GM19468 (cell line): ENCODE measurements around the gene CROCC.
A peak's percentile ranks its signal among the peaks of the same experiment; 100 is the strongest.

ENCODE experiments used
- ATAC-seq: cut with Tn5 transposase; IDR thresholded peaks from one replicate; pipeline ENCODE4 v1.9.1; 2021; ENCODE audit warnings: mild to moderate bottlenecking, moderate library complexity, moderate number of reproducible peaks; ENCODE audit not compliant: unreplicated experiment; ENCODE audit errors: extremely low read depth

Gene CROCC

GRCh38 chr1:17001760-17002523, 80.2 kb downstream of the CROCC start:
- no peak for ATAC-seq

- ATAC-seq: no peak
Observed at GRCh38 chr1:17002524-17002902, 80.8 kb downstream of the CROCC start.

GRCh38 chr1:17004466-17005364, 83.0 kb downstream of the CROCC start:
- ATAC-seq: no peak

GRCh38 chr1:17005365-17005740, 83.6 kb downstream of the CROCC start:
- ATAC-seq: no peak

- no peak for ATAC-seq
Observed at GRCh38 chr1:17007121-17007520, 85.4 kb downstream of the CROCC start.

- no peak for ATAC-seq
Observed at GRCh38 chr1:17008208-17008855, 86.6 kb downstream of the CROCC start.

- ATAC-seq: no peak
Observed at GRCh38 chr1:17009706-17010105, 88.0 kb downstream of the CROCC start.

- ATAC-seq: no peak
Observed at GRCh38 chr1:17011092-17011438, 89.3 kb downstream of the CROCC start.

GRCh38 chr1:17011439-17012307, 89.9 kb downstream of the CROCC start, which contains the start of gene ATP13A2:
Gene ATP13A2, minus strand, starts transcription at chr1:17011928. Its CDS starts 190 bp downstream, at chr1:17011738.
- ATAC-seq: peak; percentile 66

GRCh38 chr1:17012775-17013490, 91.2 kb downstream of the CROCC start:
- ATAC-seq: no peak

- ATAC-seq: no peak
Observed at GRCh38 chr1:17013491-17014320, 92.0 kb downstream of the CROCC start.

GRCh38 chr1:17014671-17015567, 93.2 kb downstream of the CROCC start:
- ATAC-seq: no peak

- ATAC-seq: no peak
Observed at GRCh38 chr1:17016317-17016661, 94.6 kb downstream of the CROCC start.

GRCh38 chr1:17017435-17017834, 95.7 kb downstream of the CROCC start:
- no peak for ATAC-seq

- ATAC-seq: no peak
Observed at GRCh38 chr1:17018849-17019248, 97.1 kb downstream of the CROCC start.

GRCh38 chr1:17020502-17020901, 98.8 kb downstream of the CROCC start:
- no peak for ATAC-seq

GRCh38 chr1:17021896-17022295, 100.2 kb downstream of the CROCC start:
- ATAC-seq: no peak
